Sigmoid colon (tissue), 7 donors: ENCODE measurements around the gene FRY. TPM values are rescaled to one million over a fixed set of nuclear protein-coding genes. Genes with fewer than 3 reads are reported as not detected.

Experiments
- DNase-seq: peaks from one replicate; pipeline ENCODE4 v3.0.0-alpha.2; 2019
- H3K27ac ChIP-seq, 4 donors: fragments of 200-600 bp; sonication (generic); one replicate each; pipeline ENCODE4 v1.5.1; 2016 to 2019; ENCODE audit warnings: mild to moderate bottlenecking in 1 of 4
- H3K27me3 ChIP-seq, 3 donors: fragments of 200-600 bp; sonication (generic); one replicate each; pipeline ENCODE4 v1.5.1; 2019; ENCODE audit warnings: mild to moderate bottlenecking in 1 of 3
- H3K36me3 ChIP-seq, 4 donors: fragments of 200-600 bp; sonication (generic); one replicate each; pipeline ENCODE4 v1.5.1; 2016 to 2019
- H3K4me1 ChIP-seq, 4 donors: fragments of 200-600 bp; sonication (generic); one replicate each; pipeline ENCODE4 v1.5.1; 2017 to 2019
- H3K4me3 ChIP-seq, 4 donors: fragments of 200-600 bp; sonication (generic); one replicate each; pipeline ENCODE4 v1.5.1; 2017 to 2019; ENCODE audit warnings: mild to moderate bottlenecking in 2 of 4, moderate library complexity in 1 of 4
- H3K9me3 ChIP-seq, 4 donors: fragments of 200-600 bp in 3 of 4; sonication (generic) in 3 of 4; one replicate each; pipeline versions ENCODE4 v1.5.1 to v1.6.1; 2013 to 2019
- CTCF ChIP-seq, 4 experiments: fragments of 450-650 bp in 3 of 4; fragments of 200-600 bp in 1 of 4; IDR thresholded peaks; one replicate each; pipeline ENCODE4 v1.5.1; 2016 to 2019; ENCODE audit warnings: antibody characterized with exemption in 4 of 4, mild to moderate bottlenecking in 3 of 4, moderate library complexity in 2 of 4
- EP300 ChIP-seq, 4 donors: sonication (generic); formaldehyde crosslinking; IDR thresholded peaks; one replicate each; pipeline ENCODE4 v1.6.1; 2017; ENCODE audit warnings: antibody characterized with exemption in 4 of 4
- POLR2A ChIP-seq, 2 donors: fragments of 450-650 bp; IDR thresholded peaks; one replicate each; pipeline ENCODE4 v1.6.1; 2016; ENCODE audit warnings: antibody characterized with exemption in 2 of 2, mild to moderate bottlenecking in 2 of 2, moderate library complexity in 2 of 2
- POLR2AphosphoS5 ChIP-seq, 4 donors: sonication (generic); formaldehyde crosslinking; IDR thresholded peaks; one replicate each; pipeline ENCODE4 v1.6.1; 2017; ENCODE audit warnings: antibody characterized with exemption in 4 of 4
- WGBS, 2 donors: extraction: QIAGEN DNeasy Blood & Tissue Kit; methylation state at CpG; one replicate each; pipeline ENCODE4 v1.1.7; 2013; 5-methylcytosine and 5-hydroxymethylcytosine counted together
- intact Hi-C: fragments of 100-400 bp; cut with DNase I; formaldehyde crosslinking; loops from one replicate; pipeline ENCODE4 v1.15.1; 2023
- polyA plus RNA-seq, 3 donors: library from polyadenylated mRNA; stranded (reverse); fragments of 200-250 nt; gene quantifications; one replicate each; pipeline ENCODE4 v1.2.3, GENCODE V29; 2013
- total RNA-seq, 4 donors: library from RNA; depleted of rRNA; stranded (reverse); fragments of >200 nt; gene quantifications; one replicate each; pipeline ENCODE4 v1.1.0, GENCODE V29; 2016
- donor health status: healthy with polysubstance abuse.
- donor health status: Bipolar disorder and iron deficiency.
- donor health status: healthy.

The FRY gene
- total and polyA plus RNA-seq, 7 donors = 1.4 to 118 (median 26.7) TPM

DNA sequence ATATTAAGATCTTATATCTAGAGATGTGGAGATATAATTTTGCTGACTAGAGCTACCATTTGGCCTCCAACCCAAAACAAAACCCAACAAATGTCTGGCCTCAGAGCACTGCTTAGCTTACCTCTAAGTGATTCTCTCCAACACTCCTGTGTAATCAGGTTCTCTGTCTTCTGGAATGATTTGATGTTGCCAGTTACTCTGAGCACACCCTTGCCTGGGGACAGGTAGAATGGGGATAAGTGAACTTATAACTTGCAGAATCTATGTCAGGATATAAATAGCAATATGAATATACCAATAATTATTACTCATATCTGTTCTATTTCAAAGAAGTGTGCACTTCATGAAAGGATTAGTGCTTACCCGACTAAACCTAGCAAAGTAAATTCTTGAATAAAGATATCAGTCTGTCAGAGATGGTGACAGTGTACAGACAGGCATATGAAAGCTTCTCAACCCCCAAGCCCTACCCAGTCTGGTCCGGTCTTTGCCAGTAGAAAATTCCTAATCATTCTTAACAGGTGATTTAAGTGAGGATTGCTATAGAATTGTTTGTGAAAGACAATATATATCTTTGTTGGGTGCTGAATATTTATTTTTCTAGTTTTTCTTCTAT is 250.6 kb downstream of the FRY start:
- TF ChIP-seq EP300 (IDR thresholded peaks at IDR 0.05) (no peak), CTCF (IDR thresholded peaks at IDR 0.05) (no peak), POLR2AphosphoS5 (IDR thresholded peaks at IDR 0.05) (no peak), POLR2A (IDR thresholded peaks at IDR 0.05) (no peak)
- intact Hi-C loops = no loop called here
- Histone ChIP-seq H3K36me3 (peaks cover 8 to 32% (median 19%) of the 10 kb centered on the region in 4 donors), H3K27me3 (no peaks in the 10 kb centered on the region), H3K4me3 (no peak overlapping the region), H3K4me1 (peaks cover 0 to 45% (median 28%) of the 10 kb centered on the region in 4 donors), H3K27ac (peak overlapping the region in 3 of 4 donors; percentile 8 to 82 (median 81)), H3K9me3 (no peaks in the 10 kb centered on the region)
- WGBS, 2 donors = 90 to 92% methylated on average over 2 of the region's 2 CpGs
- DNase-seq = no peak

DNA sequence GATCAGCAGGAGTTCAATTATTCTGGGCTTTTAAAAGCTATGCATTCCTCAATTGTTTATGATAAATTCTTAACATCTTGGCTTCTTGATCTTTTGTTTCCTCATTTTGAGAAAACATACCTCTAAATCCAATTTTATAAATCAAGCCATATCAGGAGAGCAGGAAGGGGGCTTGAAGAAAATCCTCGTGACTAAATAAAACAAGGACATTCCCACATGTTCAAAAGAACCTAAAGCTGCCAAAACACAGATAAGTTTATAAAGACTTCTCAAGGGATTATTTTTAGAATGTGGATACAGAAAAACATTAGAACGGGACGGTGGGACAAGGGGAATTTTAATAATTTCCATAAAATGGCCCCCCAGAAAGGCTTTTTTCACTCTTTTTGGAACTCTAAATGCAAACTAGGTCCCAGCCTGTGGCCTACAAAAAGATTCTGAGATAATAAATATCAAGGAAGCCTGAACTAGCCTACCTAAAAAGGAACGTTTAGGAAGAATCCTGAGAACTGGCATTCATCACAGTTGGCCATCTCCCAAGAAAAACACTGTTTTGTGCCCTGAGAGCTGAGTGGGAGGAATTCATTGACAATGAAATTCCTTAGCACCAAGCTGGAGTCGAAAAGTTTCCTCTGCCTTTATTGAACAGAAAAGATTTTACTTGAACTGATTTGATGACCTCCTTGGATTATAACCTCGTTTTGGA is 253.5 kb downstream of the FRY start:
- WGBS, 2 donors = 44 to 62% methylated on average over 6 of the region's 6 CpGs
- intact Hi-C loops = no loop called here

DNA sequence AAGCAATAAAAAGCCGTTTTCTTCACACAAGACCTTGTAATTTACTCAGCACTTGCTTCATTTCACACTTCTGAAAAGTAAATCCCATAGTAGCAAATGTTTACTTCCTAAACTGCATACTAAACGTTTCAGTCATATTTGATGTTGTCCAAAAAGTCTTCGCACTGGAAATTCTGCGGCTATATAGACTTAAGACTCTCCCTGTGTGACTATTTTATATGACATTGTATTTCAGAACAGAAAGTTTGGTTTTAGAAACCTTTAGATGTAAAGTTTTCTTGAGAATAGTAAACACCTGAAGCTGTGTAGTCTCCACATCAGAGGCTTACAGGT is 254.0 kb downstream of the FRY start:
- peaks cover 0 to 45% (median 28%) of the 10 kb centered on the region in 4 donors for H3K4me1 ChIP-seq
- H3K36me3 ChIP-seq = peaks cover 0 to 5% (median under 1%) of the 10 kb centered on the region in 4 donors
- no peaks in the 10 kb centered on the region for H3K9me3 ChIP-seq
- peak overlapping the region; percentile 64 to 82 (median 81) for H3K27ac ChIP-seq
- H3K27me3 ChIP-seq = no peaks in the 10 kb centered on the region
- DNase-seq = no peak
- no peak for TF ChIP-seq EP300 (IDR thresholded peaks at IDR 0.05)
- peak in 1 of 4 donors; percentile 2 for TF ChIP-seq POLR2AphosphoS5 (IDR thresholded peaks at IDR 0.05)
- TF ChIP-seq CTCF (IDR thresholded peaks at IDR 0.05) = no peak
- intact Hi-C loops = no loop called here
- H3K4me3 ChIP-seq = no peak overlapping the region
- WGBS, 2 donors = 35 to 59% methylated on average over 4 of the region's 4 CpGs

More for the DNA sequence above, 253.5 kb downstream of the FRY start:
- no peak overlapping the region for H3K4me3 ChIP-seq
- no peaks in the 10 kb centered on the region for H3K9me3 ChIP-seq
- H3K27ac ChIP-seq = peak overlapping the region; percentile 64 to 82 (median 81)
- TF ChIP-seq EP300 (IDR thresholded peaks at IDR 0.05) = no peak
- TF ChIP-seq POLR2AphosphoS5 (IDR thresholded peaks at IDR 0.05) = peak in 2 of 4 donors; percentile 14 to 15
- TF ChIP-seq POLR2A (IDR thresholded peaks at IDR 0.05) = no peak
- no peak for TF ChIP-seq CTCF (IDR thresholded peaks at IDR 0.05)
- no peak for DNase-seq
- peaks cover 0 to 5% (median 2%) of the 10 kb centered on the region in 4 donors for H3K36me3 ChIP-seq
- no peaks in the 10 kb centered on the region for H3K27me3 ChIP-seq
- H3K4me1 ChIP-seq = peaks cover 0 to 45% (median 28%) of the 10 kb centered on the region in 4 donors

- Histone ChIP-seq H3K9me3 (no peaks in the 10 kb centered on the region), H3K36me3 (peaks cover 0 to 21% (median 11%) of the 10 kb centered on the region in 4 donors), H3K27me3 (no peaks in the 10 kb centered on the region), H3K4me3 (no peak overlapping the region), H3K27ac (no peak overlapping the region), H3K4me1 (no peaks in the 10 kb centered on the region)
- WGBS, 2 donors = 43 to 79% methylated on average over 2 of the region's 2 CpGs
- intact Hi-C loops = no loop called here
- no peak for TF ChIP-seq POLR2AphosphoS5 (IDR thresholded peaks at IDR 0.05)
- TF ChIP-seq CTCF (IDR thresholded peaks at IDR 0.05) = no peak
- no peak for TF ChIP-seq POLR2A (IDR thresholded peaks at IDR 0.05)
- TF ChIP-seq EP300 (IDR thresholded peaks at IDR 0.05) = no peak
- DNase-seq = no peak
These were observed 265.6 kb downstream of the FRY start for GRCh38 chr13:32297206-32297605.
